Aorta (tissue), 5 donors: Measurements from ENCODE around the gene SYCP2L. TPM values are rescaled to one million over a fixed set of nuclear protein-coding genes. Genes with fewer than 3 reads are reported as not detected.
"Not testable (repeated sequence)": the region's sequence is repeated elsewhere in the genome, so short reads cannot be mapped to it uniquely, and the experiment has no call there.

ENCODE experiments used
- ATAC-seq: fragments of 200-7000 bp; cut with Tn5 transposase; one replicate; pipeline ENCODE4 v1.9.1; 2022; ENCODE audit warnings: moderate library complexity; ENCODE audit not compliant: low FRiP score
- DNase-seq, 2 donors: peaks; one replicate each; pipeline ENCODE4 v3.0.0-alpha.2; 2020
- H3K27ac ChIP-seq, 2 donors: one replicate each; pipeline ENCODE4 v1.5.1; 2013; ENCODE audit warnings: low read length in 2 of 2, mild to moderate bottlenecking in 2 of 2, moderate library complexity in 2 of 2, control low read depth in 1 of 2, inconsistent platforms in 1 of 2, low read depth in 1 of 2
- H3K27me3 ChIP-seq, 2 donors: one replicate each; pipeline ENCODE4 v1.6.1; 2013; ENCODE audit warnings: control low read depth in 1 of 2, low read length in 1 of 2, mild to moderate bottlenecking in 1 of 2, moderate library complexity in 1 of 2; ENCODE audit not compliant: insufficient read depth in 2 of 2, control insufficient read depth in 1 of 2
- H3K36me3 ChIP-seq, 2 donors: one replicate each; pipeline ENCODE4 v1.6.1; 2013; ENCODE audit warnings: control low read depth in 1 of 2, low read length in 1 of 2, mild to moderate bottlenecking in 1 of 2; ENCODE audit not compliant: insufficient read depth in 2 of 2, control insufficient read depth in 1 of 2
- H3K4me1 ChIP-seq, 2 donors: one replicate each; pipeline ENCODE4 v1.6.1; 2013; ENCODE audit warnings: low read length in 2 of 2, control low read depth in 1 of 2, mild to moderate bottlenecking in 1 of 2, moderate library complexity in 1 of 2; ENCODE audit not compliant: insufficient read depth in 2 of 2, control insufficient read depth in 1 of 2
- H3K4me3 ChIP-seq, 2 donors: one replicate each; pipeline ENCODE4 v1.5.1; 2013; ENCODE audit warnings: low read length in 2 of 2, control low read depth in 1 of 2, mild to moderate bottlenecking in 1 of 2
- H3K9me3 ChIP-seq: one replicate; pipeline ENCODE4 v1.6.1; 2013; ENCODE audit warnings: mild to moderate bottlenecking, low read length; ENCODE audit not compliant: control insufficient read depth
- WGBS, 2 donors: extraction: QIAGEN DNeasy Blood & Tissue Kit; methylation state at CpG; one replicate each; pipeline ENCODE4 v1.1.7; 2013; 5-methylcytosine and 5-hydroxymethylcytosine counted together
- intact Hi-C, 2 donors: fragments of 100-400 bp; cut with DNase I; formaldehyde crosslinking; loops; one replicate each; pipeline versions ENCODE4 v1.14.2 to v1.15.0; 2022
- polyA plus RNA-seq, 2 donors: library from polyadenylated mRNA; stranded (reverse); fragments of 200-250 nt; gene quantifications; one replicate each; pipeline ENCODE4 v1.2.3, GENCODE V29; 2013
- total RNA-seq, 2 donors: library from RNA; stranded (reverse); fragmentation: NEBNext Ultra II Directional; extraction: Animal tissue kit (Norgen Biotek cat#: 25700); gene quantifications; one replicate each; pipeline ENCODE4 v1.2.1, GENCODE V29; 2021
- donor health status: healthy with polysubstance abuse.
- donor health status: Bipolar disorder and iron deficiency.
- donor health status: DM: no; HTN: no; CAD: no.
- donor health status: DM: no; HTN: no; CAD: no.
- donor health status: DM: yes; HTN: yes; CAD: no.

SYCP2L gene
- total and polyA plus RNA-seq, 4 donors, result 0.95 to 2.0 (median 1.3) TPM; not detected in 1

- Histone ChIP-seq H3K27ac (no peak overlapping the region), H3K36me3 (no peaks in the 10 kb centered on the region), H3K27me3 (no peaks in the 10 kb centered on the region), H3K9me3 (no peaks in the 10 kb centered on the region), H3K4me1 (no peaks in the 10 kb centered on the region), H3K4me3 (no peak overlapping the region)
- DNase-seq, result no peak
- 36 to 38% methylated on average over 11 of the region's 11 CpGs for WGBS, 2 donors
- intact Hi-C loops, result no loop called here
- no peak for ATAC-seq
Observed at GRCh38 chr6:10852361-10852960, 34.4 kb upstream of the SYCP2L start.

- ATAC-seq, DNase-seq, H3K27me3 ChIP-seq, H3K9me3 ChIP-seq, intact Hi-C loops, H3K4me3 ChIP-seq, H3K36me3 ChIP-seq, H3K4me1 ChIP-seq, H3K27ac ChIP-seq: not testable (repeated sequence)
- 86 to 88% methylated on average over 6 of the region's 6 CpGs for whole genome bisulfite sequencing, 2 donors
Observed at GRCh38 chr6:10853849-10854300, 33.0 kb upstream of the SYCP2L start.

- Histone ChIP-seq H3K9me3 (no peaks in the 10 kb centered on the region), H3K36me3 (no peaks in the 10 kb centered on the region), H3K4me1 (no peaks in the 10 kb centered on the region), H3K27ac (no peak overlapping the region), H3K27me3 (no peaks in the 10 kb centered on the region), H3K4me3 (no peak overlapping the region)
- ATAC-seq (no peak), DNase-seq (no peak)
- WGBS, 2 donors, result 82 to 87% methylated on average over 7 of the region's 7 CpGs
- intact Hi-C loops, result no loop called here
Observed at GRCh38 chr6:10854922-10855632, 31.8 kb upstream of the SYCP2L start.

GRCh38 chr6:10857259-10857658 is 29.6 kb upstream of the SYCP2L start:
- H3K36me3 ChIP-seq, result no peaks in the 10 kb centered on the region
- no peaks in the 10 kb centered on the region for H3K4me1 ChIP-seq
- intact Hi-C loops, result no loop called here
- DNase-seq (no peak), ATAC-seq (no peak)
- no peaks in the 10 kb centered on the region for H3K9me3 ChIP-seq
- 96 to 97% methylated on average over 2 of the region's 2 CpGs for whole genome bisulfite sequencing, 2 donors
- H3K4me3 ChIP-seq, result no peak overlapping the region
- H3K27ac ChIP-seq, result no peak overlapping the region
- no peaks in the 10 kb centered on the region for H3K27me3 ChIP-seq

GRCh38 chr6:10861086-10861485 is 25.8 kb upstream of the SYCP2L start:
- DNase-seq (no peak), ATAC-seq (no peak)
- Histone ChIP-seq H3K36me3 (no peaks in the 10 kb centered on the region), H3K4me1 (no peaks in the 10 kb centered on the region), H3K4me3 (no peak overlapping the region), H3K27me3 (no peaks in the 10 kb centered on the region), H3K27ac (no peak overlapping the region), H3K9me3 (no peaks in the 10 kb centered on the region)
- intact Hi-C loops, result no loop called here
- 79 to 84% methylated on average over 2 of the region's 2 CpGs for WGBS, 2 donors

GRCh38 chr6:10862361-10862760 is 24.5 kb upstream of the SYCP2L start:
- no peak overlapping the region for H3K27ac ChIP-seq
- intact Hi-C loops, result no loop called here
- H3K27me3 ChIP-seq, result no peaks in the 10 kb centered on the region
- WGBS, 2 donors, result 73 to 80% methylated on average over 4 of the region's 4 CpGs
- no peak overlapping the region for H3K4me3 ChIP-seq
- H3K36me3 ChIP-seq, result no peaks in the 10 kb centered on the region
- no peak for ATAC-seq
- no peaks in the 10 kb centered on the region for H3K4me1 ChIP-seq
- no peak for DNase-seq
- H3K9me3 ChIP-seq, result no peaks in the 10 kb centered on the region

- H3K9me3 ChIP-seq, H3K36me3 ChIP-seq, H3K4me3 ChIP-seq, H3K27ac ChIP-seq, H3K27me3 ChIP-seq, DNase-seq, H3K4me1 ChIP-seq, ATAC-seq, intact Hi-C loops: not testable (repeated sequence)
- WGBS, 2 donors, result 93 to 98% methylated on average over 7 of the region's 7 CpGs
Observed at GRCh38 chr6:10863031-10863430, 23.8 kb upstream of the SYCP2L start.

GRCh38 chr6:10866709-10867108 is 20.1 kb upstream of the SYCP2L start:
- H3K4me1 ChIP-seq, H3K9me3 ChIP-seq, H3K4me3 ChIP-seq, intact Hi-C loops, H3K36me3 ChIP-seq, H3K27ac ChIP-seq, ATAC-seq, DNase-seq, H3K27me3 ChIP-seq: not testable (repeated sequence)
- 77 to 84% methylated on average over 3 of the region's 3 CpGs for WGBS, 2 donors

- no peaks in the 10 kb centered on the region for H3K27me3 ChIP-seq
- H3K4me1 ChIP-seq, result no peaks in the 10 kb centered on the region
- H3K9me3 ChIP-seq, result no peaks in the 10 kb centered on the region
- H3K27ac ChIP-seq, result no peak overlapping the region
- no peak overlapping the region for H3K4me3 ChIP-seq
- no peak for ATAC-seq
- no peaks in the 10 kb centered on the region for H3K36me3 ChIP-seq
- intact Hi-C loops, result no loop called here
- no peak for DNase-seq
- WGBS, 2 donors, result 85 to 87% methylated on average over 3 of the region's 3 CpGs
Observed at GRCh38 chr6:10867952-10868351, 18.9 kb upstream of the SYCP2L start.
